Stromal cell of bone marrow (primary cell): ENCODE data around the gene AFF4.

Source experiments
- DNase-seq: peaks from one replicate; pipeline ENCODE4 v3.0.0-alpha.2; 2012; ENCODE audit warnings: low read depth

The AFF4 gene

DNA sequence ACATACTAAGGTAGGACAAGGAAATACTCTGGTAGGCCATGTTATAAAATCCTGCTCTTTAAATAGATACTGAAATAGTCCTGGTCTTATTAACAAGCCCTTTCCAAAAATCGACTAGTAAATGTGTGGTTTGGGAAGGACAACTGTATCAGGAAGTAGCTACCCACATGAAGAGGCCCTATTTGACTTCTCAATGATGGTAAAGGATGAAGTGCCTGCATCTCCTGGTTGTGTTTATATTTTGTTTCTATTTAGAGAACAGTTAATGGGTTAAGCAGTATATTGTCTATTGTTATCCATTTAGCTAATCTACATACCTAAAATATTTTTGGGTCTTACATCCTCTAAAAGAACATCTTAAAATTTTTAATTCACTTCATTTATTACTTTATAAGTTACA is 109.6 kb downstream of the AFF4 start:
- DNase-seq = no peak

DNA sequence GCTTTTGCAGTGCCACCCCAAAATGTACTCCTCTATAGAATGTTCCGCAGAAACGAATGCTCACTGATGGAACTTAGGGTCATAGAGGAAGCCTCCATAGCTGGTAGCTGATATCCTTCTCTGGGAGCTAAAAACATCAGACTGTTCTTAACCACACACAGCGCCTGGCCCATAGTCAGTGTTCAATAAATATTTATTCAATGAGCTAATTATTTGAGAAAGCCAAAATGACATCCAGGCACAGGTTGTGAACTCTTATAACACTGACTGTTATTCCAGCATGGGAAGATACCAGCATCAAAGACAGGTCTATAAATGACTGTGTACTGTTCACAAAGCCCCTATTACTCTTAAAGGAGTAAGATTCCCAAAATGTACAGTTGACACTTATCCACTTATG is 110.1 kb downstream of the AFF4 start:
- DNase-seq = no peak

DNA sequence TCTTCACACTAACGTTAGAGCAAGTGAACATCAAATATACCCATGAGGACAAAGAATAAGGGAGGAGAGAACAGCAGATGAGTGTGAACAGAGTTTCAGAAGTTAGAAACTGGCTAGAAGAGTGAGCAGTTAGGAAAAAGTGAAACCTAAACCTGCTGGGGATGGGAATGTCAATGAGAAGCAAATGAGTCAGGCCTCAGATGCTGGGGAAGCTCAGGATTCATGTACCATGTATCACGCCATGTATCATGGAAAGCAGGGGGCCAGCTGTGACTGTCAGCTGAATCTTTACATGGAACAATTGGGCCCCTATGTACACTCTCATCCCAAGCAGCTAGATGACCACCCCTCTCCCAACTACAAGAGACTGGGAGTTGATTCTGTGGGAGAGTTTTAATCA is 113.4 kb downstream of the AFF4 start:
- DNase-seq = no peak

DNA sequence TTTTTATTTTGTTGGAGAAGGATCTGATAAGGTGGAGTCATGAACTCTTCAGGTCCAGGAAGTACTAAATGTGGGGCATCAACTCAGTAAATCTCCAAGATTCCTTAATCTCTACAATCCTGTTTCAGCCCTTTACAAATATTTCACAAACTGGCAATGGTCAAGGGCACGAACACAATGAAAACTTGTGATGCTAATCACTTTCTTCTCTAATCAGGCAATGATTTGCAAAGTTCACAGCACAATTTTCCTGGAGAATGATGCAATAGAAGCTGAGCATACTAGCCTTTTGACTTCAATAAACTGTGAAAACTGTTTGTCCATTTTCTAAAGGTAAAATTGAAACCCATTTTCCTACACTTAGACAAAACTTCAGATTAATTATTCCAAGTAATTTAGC is 114.1 kb downstream of the AFF4 start:
- no peak for DNase-seq

DNA sequence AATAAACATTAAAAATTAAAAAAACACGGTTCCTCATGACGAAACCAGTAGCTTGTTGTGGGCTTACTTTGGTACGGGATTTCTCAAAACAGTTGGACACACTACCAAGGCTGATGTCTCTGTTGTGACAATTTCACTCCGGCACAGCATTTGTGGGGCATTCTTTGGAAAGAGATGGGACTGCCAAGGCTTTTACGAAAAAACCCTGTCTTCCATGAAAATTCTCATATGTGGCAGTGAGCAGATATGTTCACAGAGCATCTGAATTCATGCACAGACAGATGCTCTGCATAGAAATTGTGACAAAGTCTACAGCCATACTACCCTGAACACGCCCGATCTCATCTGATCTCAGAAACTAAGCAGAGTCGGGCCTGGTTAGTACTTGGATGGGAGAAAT is 115.2 kb downstream of the AFF4 start:
- DNase-seq = no peak

DNA sequence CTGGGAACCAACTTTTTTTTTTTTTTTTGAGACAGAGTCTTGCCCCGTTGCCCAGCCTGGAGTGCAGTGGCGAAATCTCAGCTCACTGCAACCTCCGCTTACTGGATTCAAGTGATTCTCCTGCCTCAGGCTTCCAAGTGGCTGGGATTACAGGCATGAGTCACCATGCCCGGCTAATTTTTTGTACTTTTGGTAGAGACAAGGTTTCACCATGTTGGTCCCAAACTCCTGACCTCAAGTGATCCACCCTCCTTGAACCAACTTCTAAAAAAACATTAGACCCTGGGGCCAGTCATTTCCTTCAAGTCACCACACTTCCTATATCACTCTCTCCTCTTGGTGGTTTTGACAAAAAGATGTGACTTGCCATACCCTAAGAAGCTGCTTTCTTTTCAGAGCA is 122.1 kb downstream of the AFF4 start:
- no peak for DNase-seq

DNA sequence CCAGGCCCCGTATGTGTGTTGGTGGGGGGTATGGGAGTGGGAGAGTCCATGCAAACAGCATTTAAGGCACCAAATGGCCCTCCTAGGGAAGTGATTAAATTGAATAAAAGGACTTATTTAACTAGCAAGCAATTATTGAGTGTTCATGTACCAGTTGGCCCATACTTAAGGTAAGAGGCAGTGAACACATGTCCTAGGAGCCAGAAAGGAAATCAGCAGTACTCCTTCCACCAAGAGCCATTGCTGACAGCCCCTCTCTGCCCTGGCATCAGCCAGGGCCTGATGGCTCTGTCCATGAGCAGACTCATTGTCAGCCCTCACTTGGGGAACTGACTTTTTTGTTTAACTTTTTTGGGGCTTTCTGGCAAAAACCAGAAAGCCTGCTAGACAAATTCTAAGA is 122.5 kb downstream of the AFF4 start:
- no peak for DNase-seq

DNA sequence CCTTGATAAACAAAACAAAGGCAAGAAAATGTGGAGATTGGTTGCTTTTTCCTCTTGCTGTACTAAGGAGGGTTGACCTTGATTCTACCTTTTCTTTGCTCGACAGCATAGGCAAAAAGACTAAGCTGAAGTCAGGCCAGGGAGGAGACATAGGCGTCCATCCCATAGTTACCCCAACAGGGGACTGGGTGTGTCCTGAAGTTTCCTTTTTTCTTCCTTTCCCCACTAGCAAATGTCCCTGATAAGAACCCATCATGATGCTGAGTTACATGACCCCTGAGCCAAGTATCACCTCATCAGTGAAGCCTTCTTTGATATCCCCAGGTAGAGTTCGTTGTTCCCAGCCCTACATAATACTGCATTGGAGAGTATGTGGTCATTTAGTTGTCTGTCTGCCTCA is 123.1 kb downstream of the AFF4 start:
- DNase-seq = no peak

DNA sequence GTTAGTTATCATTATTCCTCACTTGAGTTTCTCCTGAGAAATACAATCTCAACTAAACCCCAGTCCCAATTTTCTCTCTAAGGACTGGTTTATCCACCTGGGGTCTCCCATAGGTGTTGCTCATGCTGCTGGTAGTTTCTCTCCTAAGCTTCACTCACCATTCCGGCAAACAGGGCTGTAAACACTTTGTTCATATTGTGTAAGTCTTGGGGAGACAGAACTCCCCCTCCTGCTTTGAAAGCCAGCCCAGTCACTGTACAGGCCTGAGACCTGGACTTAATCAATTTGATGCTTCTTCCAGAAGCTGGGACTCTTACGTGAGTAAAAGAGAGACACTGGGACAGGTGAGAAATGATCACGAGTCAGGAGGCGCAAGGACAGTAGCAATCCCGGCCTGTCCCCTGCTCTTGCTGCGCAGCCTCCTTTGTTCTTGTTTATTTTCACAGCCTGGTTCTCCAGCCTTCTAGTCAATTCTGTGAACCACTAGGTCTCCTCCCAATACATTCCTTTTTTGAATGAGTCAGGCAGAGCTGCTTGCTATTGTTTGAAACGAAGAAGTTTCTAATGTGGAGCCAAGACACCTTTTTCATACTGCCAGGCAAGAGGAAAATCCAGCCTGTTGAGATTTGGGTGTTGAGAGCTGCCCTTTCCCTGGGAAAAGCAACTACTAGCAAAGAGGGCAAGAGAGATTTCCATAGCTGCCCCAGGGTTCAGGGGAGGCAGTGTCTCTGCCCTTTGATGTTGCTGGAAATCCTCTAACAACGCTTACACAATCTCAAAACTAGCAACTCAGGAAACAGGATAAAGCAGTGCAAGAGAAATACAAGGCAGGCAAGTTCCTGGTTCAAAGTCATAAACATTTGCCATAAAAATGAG is 123.8 kb downstream of the AFF4 start:
- DNase-seq = no peak

DNA sequence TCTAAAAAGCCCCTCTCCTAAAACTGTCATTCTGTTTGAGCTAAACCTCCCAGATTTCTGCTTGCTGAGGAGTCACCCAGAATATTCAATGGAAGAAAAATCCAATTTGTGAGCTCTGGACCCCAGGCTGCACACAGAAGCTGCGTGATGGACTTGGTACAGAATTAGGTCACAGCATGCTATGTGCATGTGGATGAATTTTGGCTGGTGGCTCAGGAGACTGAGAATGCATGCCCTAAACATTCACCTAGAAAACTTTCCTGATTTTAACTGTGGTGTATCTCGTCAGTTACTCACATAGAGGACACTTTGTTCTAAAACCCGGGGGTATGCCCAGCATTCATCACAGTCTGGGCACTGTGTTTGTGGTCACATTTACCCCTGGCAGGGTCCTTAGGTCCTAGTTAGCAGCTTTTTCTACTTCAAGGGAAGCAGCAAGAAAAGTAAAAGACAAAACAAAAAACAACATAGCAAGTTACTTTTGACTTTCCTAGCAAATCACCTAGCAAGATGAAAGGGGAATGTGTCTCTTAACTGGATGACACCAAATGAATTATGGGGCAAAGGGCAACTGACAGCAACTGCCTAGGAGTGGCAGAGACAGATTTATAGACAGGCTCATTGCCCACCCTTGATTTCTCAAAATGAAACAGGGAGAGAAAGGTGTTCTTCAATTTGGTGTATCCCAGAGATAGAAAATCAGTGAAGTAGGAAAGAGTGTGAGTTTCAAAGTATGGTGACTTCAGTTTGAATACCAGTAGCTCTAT is 124.7 kb downstream of the AFF4 start:
- no peak for DNase-seq

DNA sequence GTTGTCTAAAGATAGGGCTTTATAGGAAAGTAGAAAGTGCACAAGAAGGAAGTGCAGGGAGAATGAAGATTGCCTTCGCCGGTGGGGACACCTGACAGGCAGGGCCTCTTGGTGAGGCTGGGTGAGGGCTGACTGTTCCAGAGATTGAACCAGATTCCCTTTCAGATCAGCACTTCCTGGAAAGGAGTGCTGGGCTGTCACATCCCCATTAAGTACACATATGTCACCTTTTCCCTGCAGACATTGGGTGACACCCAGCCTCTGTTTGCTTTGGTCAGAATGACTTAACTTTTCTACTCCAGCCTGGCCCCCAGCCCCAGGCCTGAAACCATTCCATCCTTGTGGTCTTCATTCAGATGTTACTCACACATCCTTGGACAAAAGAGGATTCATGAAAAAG is 125.6 kb downstream of the AFF4 start:
- no peak for DNase-seq

DNA sequence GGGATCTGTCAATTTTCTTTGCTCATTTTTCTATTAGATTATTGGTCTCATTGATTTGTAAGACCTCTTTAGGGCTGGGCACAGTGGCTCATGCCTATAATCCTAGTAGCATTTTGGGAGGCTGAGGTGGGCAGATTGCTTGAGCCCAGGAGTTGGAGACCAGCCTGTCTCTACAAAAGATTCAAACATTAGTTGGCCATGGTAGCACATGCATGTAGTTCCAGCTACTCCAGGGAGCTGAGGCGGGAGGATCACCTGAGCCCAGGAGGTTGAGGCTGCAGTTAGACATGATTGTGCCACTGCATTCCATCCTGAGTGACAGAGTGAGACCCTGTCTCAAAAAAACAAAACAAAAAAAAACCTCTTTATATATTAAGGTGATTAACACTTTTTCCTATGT is 126.6 kb downstream of the AFF4 start:
- DNase-seq = no peak

DNA sequence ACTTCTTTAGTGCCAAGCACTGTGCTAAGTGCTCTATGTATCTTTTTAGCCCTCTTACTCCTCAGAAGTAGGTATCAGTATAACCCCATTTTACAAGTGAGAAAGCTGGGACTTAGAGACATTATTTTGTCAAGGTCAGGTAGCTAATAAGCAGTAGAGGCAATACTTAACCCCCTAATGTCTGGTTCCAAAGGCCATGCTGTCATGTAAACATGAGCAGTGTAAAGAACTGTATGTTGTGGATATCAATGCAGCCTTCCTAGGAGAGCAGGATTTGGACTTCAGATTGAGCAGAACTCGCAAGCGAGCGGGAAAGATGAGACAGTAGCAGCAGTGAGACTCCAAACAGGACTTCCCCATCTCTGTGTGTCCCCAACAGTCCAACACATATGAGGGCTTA is 129.4 kb downstream of the AFF4 start:
- DNase-seq = no peak

DNA sequence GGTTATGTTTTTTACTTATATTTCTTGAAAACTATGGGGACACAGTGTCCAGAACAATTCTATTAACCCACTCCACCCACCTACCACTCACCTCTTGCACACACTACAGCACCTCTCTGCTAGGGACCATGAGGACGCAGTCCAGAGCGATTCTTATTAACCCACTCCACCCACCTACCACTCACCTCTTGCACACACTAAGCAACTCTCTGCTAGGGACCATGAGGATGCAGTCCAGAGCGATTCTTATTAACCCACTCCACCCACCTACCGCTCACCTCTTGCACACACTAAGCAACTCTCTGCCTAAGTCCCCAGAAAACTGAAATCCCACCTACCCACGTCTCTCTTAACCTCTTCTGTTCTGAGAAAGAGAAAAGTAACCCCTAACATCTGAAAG is 130.8 kb downstream of the AFF4 start:
- no peak for DNase-seq

DNA sequence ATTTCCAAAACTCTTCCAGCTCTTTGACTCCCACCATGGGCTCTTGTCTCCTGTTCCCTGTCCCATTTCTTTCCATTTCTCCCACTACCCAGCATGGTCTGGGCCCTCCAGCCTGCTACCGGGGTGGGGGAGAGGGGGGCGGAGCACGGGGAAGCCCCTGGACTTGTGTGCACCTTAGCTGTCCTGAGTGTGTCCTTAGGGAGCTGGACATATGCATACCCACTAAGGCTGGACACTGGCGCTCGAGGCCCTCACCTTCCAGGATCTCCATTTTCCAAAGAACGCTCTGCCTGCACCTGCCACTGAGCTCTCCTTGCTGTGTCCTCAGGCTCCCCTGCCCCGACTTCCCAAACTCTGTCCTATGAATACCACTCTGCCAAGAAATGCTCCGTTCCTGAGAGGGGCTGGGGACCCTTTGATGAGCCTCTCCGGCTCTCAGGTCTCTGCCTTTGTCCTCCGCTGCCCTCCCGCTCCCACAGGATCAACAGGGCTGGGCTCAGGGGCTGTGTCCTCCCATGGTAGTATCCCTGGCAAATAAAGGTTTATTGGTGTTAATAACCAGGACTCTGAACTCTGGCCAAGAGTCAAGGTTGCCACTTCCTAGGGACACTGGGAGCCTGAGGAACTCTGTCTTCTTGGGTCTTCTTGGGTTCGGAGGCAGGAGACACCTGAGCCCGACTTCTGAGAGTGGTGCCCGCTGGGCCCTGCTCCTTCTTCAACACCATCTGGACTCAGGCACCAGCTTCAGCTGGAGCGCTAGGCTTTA is 132.2 kb downstream of the AFF4 start:
- no peak for DNase-seq

DNA sequence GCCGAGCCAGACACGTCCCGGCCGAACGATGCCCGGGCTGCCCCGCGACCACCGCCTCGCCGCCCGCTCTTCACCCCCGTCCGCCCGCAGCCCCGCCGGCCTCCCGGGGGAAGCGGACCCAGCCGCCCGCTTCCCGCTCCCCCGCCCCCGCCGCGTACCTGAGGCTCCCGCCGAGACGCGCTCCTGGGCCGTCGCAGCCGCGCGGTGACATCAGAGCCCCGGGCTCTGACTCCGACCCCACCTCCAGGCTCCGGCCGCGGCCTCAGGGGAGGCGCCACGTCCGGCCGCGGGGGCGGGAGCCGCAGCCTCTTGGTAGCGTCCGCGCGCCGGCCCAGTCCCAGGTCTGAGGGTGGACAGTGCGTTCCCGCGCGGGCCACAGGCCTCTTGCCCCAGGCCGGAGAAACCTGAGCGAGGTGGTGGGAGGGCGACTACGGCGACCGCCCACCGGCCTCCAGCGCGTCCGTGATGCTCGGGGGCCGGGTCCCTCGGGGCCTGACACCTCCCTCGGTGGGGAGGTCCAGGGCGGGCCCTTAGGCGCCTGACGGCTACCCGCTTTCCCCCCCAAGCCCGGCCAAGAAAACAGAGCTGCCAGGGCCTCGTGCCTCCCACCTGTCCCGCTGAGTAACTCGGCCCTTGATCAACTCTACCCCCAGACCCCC is 132.9 kb downstream of the AFF4 start, which contains the start of gene SHROOM1:
Gene SHROOM1, minus strand, starts transcription at position 212 of the 659 bp plus-strand sequence. CDS start 4,507 bp downstream, outside the sequence.
- no peak for DNase-seq

DNA sequence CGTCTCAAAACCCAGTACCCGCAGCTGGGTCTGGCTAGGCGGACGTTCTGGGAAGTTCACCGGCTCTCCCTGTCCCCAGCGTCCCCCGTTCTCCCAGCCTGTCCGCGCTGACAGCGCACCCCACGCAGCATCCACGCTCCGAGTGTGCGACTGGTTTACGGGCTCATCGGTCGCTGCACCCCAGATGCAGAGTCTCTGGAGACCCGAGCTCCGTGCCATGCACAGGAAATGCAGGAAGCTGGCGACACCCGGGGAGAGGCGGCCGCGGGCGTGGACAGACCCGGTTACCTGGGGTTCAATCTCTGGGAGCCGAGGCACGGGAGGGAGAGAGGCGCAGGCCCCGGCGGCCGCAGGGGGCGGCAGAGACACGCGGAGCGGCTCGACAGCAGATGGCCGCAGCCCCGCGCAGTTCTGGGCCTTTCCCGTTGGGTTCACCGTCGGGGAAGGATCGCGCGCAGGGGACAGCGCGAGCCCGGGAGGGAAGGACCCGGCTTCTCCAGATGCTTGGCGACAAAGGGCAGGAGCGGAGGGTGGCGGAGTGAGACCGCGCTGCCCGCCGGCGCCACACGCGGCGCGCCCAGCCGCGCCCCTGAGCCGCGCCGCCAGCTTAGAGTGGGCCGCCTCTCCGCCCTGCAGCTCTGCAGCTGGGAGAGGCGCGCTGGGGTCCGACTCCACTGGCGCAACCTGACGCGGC is 133.5 kb downstream of the AFF4 start:
- peak; percentile 30 for DNase-seq

DNA sequence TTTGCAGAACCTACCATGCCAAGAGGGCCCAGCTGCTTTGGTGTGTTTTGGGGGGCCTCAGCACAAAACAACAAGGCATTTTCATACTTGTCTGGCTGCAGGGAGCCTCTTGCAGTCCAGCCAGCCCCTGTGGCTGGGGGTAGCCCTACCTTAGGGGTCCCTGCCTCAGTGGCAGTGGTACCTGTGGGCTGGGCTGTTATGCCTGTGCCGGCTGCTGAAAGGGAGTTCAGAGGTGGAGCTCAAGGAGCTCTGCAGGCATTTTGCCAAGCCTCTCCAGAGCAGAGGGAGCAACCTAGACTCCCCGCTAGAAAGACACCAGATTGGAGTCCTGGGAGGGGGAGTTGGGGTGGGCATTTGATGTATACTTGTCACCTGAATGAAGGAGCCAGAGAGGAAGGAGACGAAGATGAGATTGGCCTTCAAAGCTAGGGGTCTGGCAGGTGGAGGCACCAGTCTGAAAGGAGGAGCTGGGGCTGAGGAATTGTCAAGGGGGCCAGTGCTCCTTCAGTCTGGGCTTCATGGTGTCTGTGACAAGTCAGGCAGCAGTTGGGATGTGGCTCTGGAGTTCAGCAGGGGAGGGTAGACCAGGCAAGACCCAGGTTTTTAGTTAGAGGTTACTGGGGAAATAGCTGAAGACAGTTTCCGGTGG is 134.5 kb downstream of the AFF4 start:
- DNase-seq = no peak

DNA sequence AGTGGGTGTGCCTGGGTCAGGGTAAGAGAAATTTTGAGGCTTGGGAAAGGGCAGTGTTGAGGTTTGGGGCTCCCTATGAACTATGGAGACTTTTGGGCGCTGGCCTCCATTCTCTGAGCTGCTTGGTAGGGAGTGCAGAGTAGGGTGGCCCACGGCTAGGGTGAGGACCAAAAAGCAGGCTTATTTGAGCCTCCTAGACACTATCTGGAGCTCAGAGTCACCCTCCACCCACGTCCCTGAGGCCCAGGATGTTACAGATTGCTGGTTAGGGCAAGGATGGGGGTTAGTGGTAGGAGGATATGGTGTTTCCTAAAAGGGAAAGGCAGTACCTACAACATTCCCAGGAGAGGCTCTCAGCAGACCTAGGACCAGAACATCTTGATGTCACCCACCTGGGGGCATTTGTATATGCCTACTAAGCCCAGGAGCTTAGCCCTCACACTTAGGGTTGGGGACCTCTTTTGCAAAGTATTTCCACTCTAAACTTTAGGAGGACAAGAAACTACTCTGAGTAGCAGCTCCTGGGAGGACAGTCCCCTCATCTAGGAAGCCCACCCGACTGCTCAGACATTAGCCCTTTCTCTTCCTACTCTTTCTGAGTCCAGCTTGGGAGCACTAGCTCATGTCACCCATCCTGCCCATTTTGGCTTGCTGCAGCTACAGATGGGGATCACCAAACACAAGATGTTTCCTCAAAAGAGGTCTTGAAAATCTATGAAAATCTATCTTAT is 135.3 kb downstream of the AFF4 start:
- DNase-seq = no peak

DNA sequence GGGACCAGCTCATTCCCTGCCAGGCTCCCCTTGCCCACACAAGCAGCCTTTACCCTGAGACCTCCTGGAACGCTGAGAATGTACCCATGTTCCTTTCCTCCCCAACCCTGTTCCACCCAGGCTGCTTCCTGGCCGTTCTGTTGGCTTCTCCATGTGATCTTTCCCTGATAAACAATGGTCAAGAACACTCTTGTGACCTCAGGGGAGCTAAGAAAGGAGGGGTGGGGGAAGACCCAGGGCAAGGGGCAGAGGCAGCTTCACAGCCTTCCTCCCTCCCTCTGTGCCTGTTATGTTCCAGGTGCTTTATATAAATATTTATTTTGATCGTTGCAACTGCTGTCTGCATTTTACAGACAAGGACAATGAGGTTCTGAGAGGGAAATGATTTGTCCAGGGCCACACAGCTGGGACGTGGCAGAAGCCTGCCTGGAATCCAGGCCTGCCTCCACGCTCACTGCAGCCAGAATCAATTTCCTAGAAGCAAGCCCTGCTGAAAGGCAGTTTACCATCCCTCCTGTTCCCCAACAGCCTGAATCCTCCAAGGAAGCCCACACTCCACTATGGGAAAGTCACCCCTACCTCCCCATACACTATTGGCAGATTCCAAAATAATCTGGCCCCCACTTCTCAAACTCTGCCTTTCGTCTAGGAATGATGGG is 136.9 kb downstream of the AFF4 start:
- no peak for DNase-seq
